Measurements from ENCODE around the gene OCEL1. TPM values are rescaled to one million over a fixed set of nuclear protein-coding genes. Genes with fewer than 3 reads are reported as not detected.

The OCEL1 gene
- total RNA-seq, 5 donors from 2014 or later (not counting 1 experiment from before 2014, with no cell fraction given) = 21.5 to 33.3 (median 23.0) TPM

- DNase-seq (no peak), ATAC-seq (replicated peaks in 1 of 4) (no peak)
- Mint-ChIP-seq H3K4me1 (peaks cover 5 to 6% (median 5%) of the 10 kb centered on the region in 3 donors), H3K27me3 (no peaks in the 10 kb centered on the region), H3K36me3 (no peaks in the 10 kb centered on the region), H3K4me3 (no peak overlapping the region), H3K9me3 (no peaks in the 10 kb centered on the region), H3K27ac (no peak overlapping the region)
- Histone ChIP-seq H3K27me3 (replicated peaks in 1 of 2; ENCODE audit: control insufficient read depth in 2 of 2, extremely low read depth in 1 of 2, insufficient read depth in 2 of 2, low read length in 1 of 2) (peaks cover 0 to 8% of the 10 kb centered on the region in 2 experiments), H3K9me3 (no peaks in the 10 kb centered on the region), H3K27ac (ENCODE audit: low read length) (no peak overlapping the region), H3K4me1 (ENCODE audit: control insufficient read depth in 1 of 2, extremely low read depth in 1 of 2, insufficient read depth in 2 of 2, low read length in 2 of 2) (peaks cover 0 to 7% of the 10 kb centered on the region in 2 experiments), H3K4me3 (ENCODE audit: control insufficient read depth in 1 of 2, extremely low read depth in 1 of 2, low read length in 1 of 2) (no peak overlapping the region), H3K36me3 (ENCODE audit: control insufficient read depth in 2 of 2, extremely low read depth in 1 of 2, insufficient read depth in 1 of 2, low read length in 1 of 2) (no peaks in the 10 kb centered on the region)
- POLR2A ChIA-PET = interaction anchor here in 1 of 2 donors (0.6 kb wide), 1 partner anchor 7 kb away, joined by 7 read pairs; no protein-coding TSS in a partner anchor
- WGBS (ENCODE audit: insufficient coverage) = 88% methylated on average over 4 of the region's 9 CpGs
- CTCF ChIA-PET = interaction anchor here (0.6 to 1.2 kb wide), 3 partner anchors 37 to 129 kb away, joined by 3 read pairs; no protein-coding TSS in a partner anchor
Measured at GRCh38 chr19:17259118-17259780, 33.2 kb downstream of the OCEL1 start.

- Mint-ChIP-seq H3K4me3 (no peak overlapping the region), H3K36me3 (no peaks in the 10 kb centered on the region), H3K9me3 (no peaks in the 10 kb centered on the region), H3K4me1 (peaks cover 11 to 12% (median 12%) of the 10 kb centered on the region in 3 donors), H3K27ac (no peak overlapping the region), H3K27me3 (no peaks in the 10 kb centered on the region)
- no peak for ATAC-seq (replicated peaks in 1 of 4)
- ChIA-PET CTCF (interaction anchor here (0.6 to 1.2 kb wide), 2 partner anchors 125 to 129 kb away, joined by 3 read pairs; no protein-coding TSS in a partner anchor), POLR2A (no interaction called here)
- H3K9me3 ChIP-seq = no peaks in the 10 kb centered on the region
- no CpG with 5 or more reads among the region's 1 CpG for WGBS (ENCODE audit: insufficient coverage)
- DNase-seq = no peak
- peaks cover 0 to 8% of the 10 kb centered on the region in 2 experiments for H3K27me3 ChIP-seq (replicated peaks in 1 of 2; ENCODE audit: control insufficient read depth in 2 of 2, extremely low read depth in 1 of 2, insufficient read depth in 2 of 2, low read length in 1 of 2)
- H3K36me3 ChIP-seq (ENCODE audit: control insufficient read depth in 2 of 2, extremely low read depth in 1 of 2, insufficient read depth in 1 of 2, low read length in 1 of 2) = no peaks in the 10 kb centered on the region
- H3K4me1 ChIP-seq (ENCODE audit: control insufficient read depth in 1 of 2, extremely low read depth in 1 of 2, insufficient read depth in 2 of 2, low read length in 2 of 2) = peaks cover 4 to 13% of the 10 kb centered on the region in 2 experiments
- no peak overlapping the region for H3K4me3 ChIP-seq (ENCODE audit: control insufficient read depth in 1 of 2, extremely low read depth in 1 of 2, low read length in 1 of 2)
- no peak overlapping the region for H3K27ac ChIP-seq (ENCODE audit: low read length)
Measured at GRCh38 chr19:17259934-17260333, 33.9 kb downstream of the OCEL1 start.

GRCh38 chr19:17260842-17261325 is 34.9 kb downstream of the OCEL1 start:
- no peaks in the 10 kb centered on the region for H3K9me3 Mint-ChIP-seq
- Histone ChIP-seq H3K9me3 (no peaks in the 10 kb centered on the region), H3K36me3 (ENCODE audit: control insufficient read depth in 2 of 2, extremely low read depth in 1 of 2, insufficient read depth in 1 of 2, low read length in 1 of 2) (no peaks in the 10 kb centered on the region), H3K27me3 (replicated peaks in 1 of 2; ENCODE audit: control insufficient read depth in 2 of 2, extremely low read depth in 1 of 2, insufficient read depth in 2 of 2, low read length in 1 of 2) (peaks cover 0 to 4% of the 10 kb centered on the region in 2 experiments), H3K4me1 (ENCODE audit: control insufficient read depth in 1 of 2, extremely low read depth in 1 of 2, insufficient read depth in 2 of 2, low read length in 2 of 2) (peaks cover 8 to 15% of the 10 kb centered on the region in 2 experiments), H3K27ac (ENCODE audit: low read length) (no peak overlapping the region), H3K4me3 (ENCODE audit: control insufficient read depth in 1 of 2, extremely low read depth in 1 of 2, low read length in 1 of 2) (no peak overlapping the region)
- H3K27ac Mint-ChIP-seq = no peak overlapping the region
- 11% methylated on average over 14 of the region's 15 CpGs for WGBS (ENCODE audit: insufficient coverage)
- H3K36me3 Mint-ChIP-seq = no peaks in the 10 kb centered on the region
- POLR2A ChIA-PET = no interaction called here
- H3K27me3 Mint-ChIP-seq = no peaks in the 10 kb centered on the region
- peaks cover 13% of the 10 kb centered on the region in 3 donors for H3K4me1 Mint-ChIP-seq
- peak; percentile 98 to 100 (median 99) for ATAC-seq (replicated peaks in 1 of 4)
- CTCF ChIA-PET = interaction anchor here (0.6 to 1.2 kb wide), 5 partner anchors 29 to 750 kb away, joined by 3 to 5 read pairs (median 4); no protein-coding TSS in a partner anchor
- H3K4me3 Mint-ChIP-seq = no peak overlapping the region
- peak; percentile 74 to 94 (median 86) for DNase-seq

GRCh38 chr19:17262557-17262956 is 36.5 kb downstream of the OCEL1 start:
- DNase-seq (no peak), ATAC-seq (replicated peaks in 1 of 4) (no peak)
- Histone ChIP-seq H3K4me3 (ENCODE audit: control insufficient read depth in 1 of 2, extremely low read depth in 1 of 2, low read length in 1 of 2) (no peak overlapping the region), H3K4me1 (ENCODE audit: control insufficient read depth in 1 of 2, extremely low read depth in 1 of 2, insufficient read depth in 2 of 2, low read length in 2 of 2) (peaks cover 8 to 25% of the 10 kb centered on the region in 2 experiments), H3K36me3 (ENCODE audit: control insufficient read depth in 2 of 2, extremely low read depth in 1 of 2, insufficient read depth in 1 of 2, low read length in 1 of 2) (no peaks in the 10 kb centered on the region), H3K9me3 (no peaks in the 10 kb centered on the region), H3K27ac (ENCODE audit: low read length) (no peak overlapping the region), H3K27me3 (replicated peaks in 1 of 2; ENCODE audit: control insufficient read depth in 2 of 2, extremely low read depth in 1 of 2, insufficient read depth in 2 of 2, low read length in 1 of 2) (peaks cover 0 to 4% of the 10 kb centered on the region in 2 experiments)
- peaks cover 22 to 23% (median 22%) of the 10 kb centered on the region in 3 donors for H3K4me1 Mint-ChIP-seq
- ChIA-PET CTCF (no interaction called here), POLR2A (no interaction called here)
- H3K9me3 Mint-ChIP-seq = no peaks in the 10 kb centered on the region
- no peaks in the 10 kb centered on the region for H3K27me3 Mint-ChIP-seq
- H3K36me3 Mint-ChIP-seq = no peaks in the 10 kb centered on the region
- WGBS (ENCODE audit: insufficient coverage) = 94% methylated on average over 15 of the region's 16 CpGs
- H3K27ac Mint-ChIP-seq = no peak overlapping the region
- H3K4me3 Mint-ChIP-seq = no peak overlapping the region

GRCh38 chr19:17263712-17264640 is 38.0 kb downstream of the OCEL1 start:
- no peak for ATAC-seq (replicated peaks in 1 of 4)
- no peaks in the 10 kb centered on the region for H3K27me3 Mint-ChIP-seq
- DNase-seq = no peak
- 85% methylated on average over 14 of the region's 23 CpGs for WGBS (ENCODE audit: insufficient coverage)
- peaks cover 15 to 38% of the 10 kb centered on the region in 2 experiments for H3K4me1 ChIP-seq (ENCODE audit: control insufficient read depth in 1 of 2, extremely low read depth in 1 of 2, insufficient read depth in 2 of 2, low read length in 2 of 2)
- H3K36me3 Mint-ChIP-seq = no peaks in the 10 kb centered on the region
- H3K9me3 ChIP-seq = no peaks in the 10 kb centered on the region
- CTCF ChIA-PET = no interaction called here
- H3K27ac Mint-ChIP-seq = peak overlapping the region; percentile 79 to 90
- H3K27ac ChIP-seq (ENCODE audit: low read length) = no peak overlapping the region
- H3K36me3 ChIP-seq (ENCODE audit: control insufficient read depth in 2 of 2, extremely low read depth in 1 of 2, insufficient read depth in 1 of 2, low read length in 1 of 2) = peaks cover 0 to 5% of the 10 kb centered on the region in 2 donors
- H3K4me1 Mint-ChIP-seq = peaks cover 28 to 32% (median 29%) of the 10 kb centered on the region in 3 donors
- H3K27me3 ChIP-seq (replicated peaks in 1 of 2; ENCODE audit: control insufficient read depth in 2 of 2, extremely low read depth in 1 of 2, insufficient read depth in 2 of 2, low read length in 1 of 2) = peaks cover 0 to 4% of the 10 kb centered on the region in 2 experiments
- H3K4me3 ChIP-seq (ENCODE audit: control insufficient read depth in 1 of 2, extremely low read depth in 1 of 2, low read length in 1 of 2) = no peak overlapping the region
- H3K4me3 Mint-ChIP-seq = no peak overlapping the region
- H3K9me3 Mint-ChIP-seq = no peaks in the 10 kb centered on the region
- POLR2A ChIA-PET = interaction anchor here in 1 of 2 donors (0.5 kb wide), 1 partner anchor 46 kb away, joined by 3 read pairs; no protein-coding TSS in a partner anchor

- peaks cover 0 to 8% of the 10 kb centered on the region in 2 donors for H3K36me3 ChIP-seq (ENCODE audit: control insufficient read depth in 2 of 2, extremely low read depth in 1 of 2, insufficient read depth in 1 of 2, low read length in 1 of 2)
- Mint-ChIP-seq H3K27me3 (no peaks in the 10 kb centered on the region), H3K4me1 (peaks cover 29 to 33% (median 30%) of the 10 kb centered on the region in 3 donors), H3K4me3 (no peak within 1 kb of the TSS), H3K27ac (peak within 1 kb of the TSS; percentile 79 to 90), H3K9me3 (no peaks in the 10 kb centered on the region), H3K36me3 (no peaks in the 10 kb centered on the region)
- ChIA-PET POLR2A (no interaction called here), CTCF (no interaction called here)
- no peak within 1 kb of the TSS for H3K27ac ChIP-seq (ENCODE audit: low read length)
- no CpG with 5 or more reads among the region's 5 CpGs for WGBS (ENCODE audit: insufficient coverage)
- ATAC-seq (replicated peaks in 1 of 4) (no peak), DNase-seq (no peak)
- H3K4me1 ChIP-seq (ENCODE audit: control insufficient read depth in 1 of 2, extremely low read depth in 1 of 2, insufficient read depth in 2 of 2, low read length in 2 of 2) = peaks cover 15 to 38% of the 10 kb centered on the region in 2 experiments
- H3K27me3 ChIP-seq (replicated peaks in 1 of 2; ENCODE audit: control insufficient read depth in 2 of 2, extremely low read depth in 1 of 2, insufficient read depth in 2 of 2, low read length in 1 of 2) = peaks cover 0 to 4% of the 10 kb centered on the region in 2 experiments
- H3K4me3 ChIP-seq (ENCODE audit: control insufficient read depth in 1 of 2, extremely low read depth in 1 of 2, low read length in 1 of 2) = no peak within 1 kb of the TSS
- no peaks in the 10 kb centered on the region for H3K9me3 ChIP-seq
Measured at GRCh38 chr19:17264641-17264979, 38.6 kb downstream of the OCEL1 start, which contains the start of gene USHBP1. Gene USHBP1, minus strand, starts transcription at chr19:17264745. Its CDS starts 446 bp downstream, at chr19:17264299.

Measured in T-cell (primary cell).